Naive thymus-derived CD4-positive, alpha-beta T cell (primary cell): Measurements from ENCODE around the gene MTERF1. TPM values are rescaled to one million over a fixed set of nuclear protein-coding genes. Genes with fewer than 3 reads are reported as not detected.
"Not testable (repeated sequence)": the region's sequence is repeated elsewhere in the genome, so short reads cannot be mapped to it uniquely, and the experiment has no call there.

Experiments used
- ATAC-seq: fragments of 150-1000 bp; cut with Tn5 transposase; 2 replicates; pipeline ENCODE4 v1.10.0; 2021; ENCODE audit warnings: mild to moderate bottlenecking, moderate library complexity
- CTCF ChIA-PET: fragments of 350-600 bp; sonication (Branson Sonifier 250); formaldehyde crosslinking; loops from one replicate; lab custom pipeline; 2021; ENCODE audit warnings: antibody characterized with exemption; lab: Charles Lee
- POLR2A ChIA-PET: fragments of 350-600 bp; sonication (Branson Sonifier 250); formaldehyde crosslinking; loops from one replicate; lab custom pipeline; 2021; ENCODE audit warnings: antibody characterized with exemption, inconsistent platforms; lab: Charles Lee
- DNase-seq, 9 donors: peaks; one replicate each; pipeline versions ENCODE4 v3.0.0 to v3.0.0-alpha.2; 2020 to 2022; ENCODE audit warnings: mixed read lengths in 1 of 9
- H3K27ac ChIP-seq: one replicate; pipeline ENCODE4 v1.7.0; 2013; ENCODE audit warnings: mild to moderate bottlenecking, low read depth, low read length, moderate library complexity
- H3K27me3 ChIP-seq, 2 donors: one replicate each; pipeline ENCODE4 v1.7.0; 2013; ENCODE audit warnings: low read length in 2 of 2, mild to moderate bottlenecking in 2 of 2, moderate library complexity in 2 of 2; ENCODE audit not compliant: control insufficient read depth in 2 of 2, insufficient read depth in 2 of 2
- H3K36me3 ChIP-seq, 3 experiments: 1 replicate in 2 of 3; 2 replicates in 1 of 3; pipeline ENCODE4 v1.7.0; 2013; ENCODE audit warnings: low read length in 3 of 3, mild to moderate bottlenecking in 3 of 3, moderate library complexity in 1 of 3; ENCODE audit not compliant: insufficient read depth in 3 of 3, control insufficient read depth in 2 of 3
- H3K4me1 ChIP-seq, 2 donors: one replicate each; pipeline ENCODE4 v1.7.0; 2013; ENCODE audit warnings: low read length in 2 of 2, mild to moderate bottlenecking in 2 of 2, moderate library complexity in 1 of 2; ENCODE audit not compliant: control insufficient read depth in 2 of 2, insufficient read depth in 2 of 2
- H3K4me3 ChIP-seq: 2 replicates; pipeline ENCODE4 v1.7.0; 2013; ENCODE audit warnings: mild to moderate bottlenecking, low read length
- H3K9me3 ChIP-seq, 3 experiments: 1 replicate in 2 of 3; 2 replicates in 1 of 3; pipeline ENCODE4 v1.7.0; 2013; ENCODE audit warnings: low read length in 3 of 3; ENCODE audit not compliant: control insufficient read depth in 2 of 3
- H3K27ac Mint-ChIP-seq, 9 donors: one replicate each; pipeline ENCODE4 v1.8.0; 2020 to 2022; ENCODE audit warnings: mixed read lengths in 9 of 9, mild to moderate bottlenecking in 8 of 9, moderate library complexity in 5 of 9, inconsistent platforms in 2 of 9
- H3K27me3 Mint-ChIP-seq, 5 donors: one replicate each; pipeline ENCODE4 v1.8.0; 2021 to 2022; ENCODE audit warnings: mixed read lengths in 5 of 5, mild to moderate bottlenecking in 1 of 5
- H3K36me3 Mint-ChIP-seq, 5 donors: one replicate each; pipeline ENCODE4 v1.8.0; 2020 to 2022; ENCODE audit warnings: mixed read lengths in 5 of 5, mild to moderate bottlenecking in 3 of 5, inconsistent platforms in 1 of 5
- H3K4me1 Mint-ChIP-seq, 7 donors: one replicate each; pipeline ENCODE4 v1.8.0; 2020 to 2022; ENCODE audit warnings: mixed read lengths in 7 of 7, mild to moderate bottlenecking in 3 of 7, inconsistent platforms in 1 of 7
- H3K4me3 Mint-ChIP-seq, 10 donors: one replicate each; pipeline ENCODE4 v1.8.0; 2020 to 2022; ENCODE audit warnings: mild to moderate bottlenecking in 10 of 10, mixed read lengths in 10 of 10, moderate library complexity in 6 of 10, inconsistent platforms in 2 of 10
- H3K9me3 Mint-ChIP-seq, 11 donors: one replicate each; pipeline ENCODE4 v1.8.0; 2020 to 2022; ENCODE audit warnings: mixed read lengths in 11 of 11, mild to moderate bottlenecking in 4 of 11, inconsistent platforms in 1 of 11, moderate library complexity in 1 of 11
- intact Hi-C, 2 donors: fragments of 100-400 bp; cut with micrococcal nuclease; formaldehyde crosslinking; loops; one replicate each; pipeline ENCODE4 v1.15.1; 2023
- polyA plus RNA-seq, 2 donors: library from polyadenylated mRNA; unstranded; fragments of 300-500 nt; fragmentation: Illumina TruSeq; gene quantifications; one replicate each; pipeline ENCODE4 v1.2.3, GENCODE V29; 2021
- total RNA-seq, 6 experiments: library from RNA in 5 of 6; stranded (reverse) in 5 of 6; gene quantifications; 1 replicate in 5 of 6; 2 replicates in 1 of 6; pipeline ENCODE4 v1.2.3 and lab custom pipeline; 2021 to 2026

MTERF1 gene
- total and polyA plus RNA-seq, 7 experiments from 2014 or later = 9.6 to 32.7 (median 17.2) TPM

- ATAC-seq, H3K9me3 ChIP-seq: not testable (repeated sequence)
These were observed 8.0 kb upstream of the MTERF1 start for GRCh38 chr7:91888271-91889175.

GRCh38 chr7:91887336-91888213, 7.1 kb upstream of the MTERF1 start:
- H3K27me3 ChIP-seq, H3K4me1 ChIP-seq, H3K36me3 ChIP-seq, ATAC-seq, H3K36me3 Mint-ChIP-seq, CTCF ChIA-PET, H3K4me3 Mint-ChIP-seq, H3K27me3 Mint-ChIP-seq, H3K9me3 ChIP-seq, H3K4me3 ChIP-seq, H3K4me1 Mint-ChIP-seq, POLR2A ChIA-PET, H3K27ac ChIP-seq, DNase-seq, H3K27ac Mint-ChIP-seq: not testable (repeated sequence)
- intact Hi-C loops = loop anchor here in 1 of 2 donors (10.0 kb wide), 1 partner anchor 1227 kb away; the partner anchor contains the start of gene SAMD9
- peaks cover 0 to 12% (median 3%) of the 10 kb centered on the region in 11 donors for H3K9me3 Mint-ChIP-seq

More at GRCh38 chr7:91888271-91889175, 8.0 kb upstream of the MTERF1 start:
- H3K27me3 ChIP-seq, POLR2A ChIA-PET, H3K4me3 ChIP-seq, CTCF ChIA-PET, H3K36me3 ChIP-seq, H3K27ac ChIP-seq, H3K27ac Mint-ChIP-seq, H3K36me3 Mint-ChIP-seq, H3K4me1 ChIP-seq, DNase-seq, H3K4me1 Mint-ChIP-seq, H3K4me3 Mint-ChIP-seq: not testable (repeated sequence)
- intact Hi-C loops = loop anchor here in 1 of 2 donors (10.0 kb wide), 1 partner anchor 1226 kb away; the partner anchor contains the start of gene SAMD9
- H3K27me3 Mint-ChIP-seq = peaks cover 4 to 12% (median 5%) of the 10 kb centered on the region in 5 donors
- peaks cover 0 to 12% (median 3%) of the 10 kb centered on the region in 11 donors for H3K9me3 Mint-ChIP-seq

GRCh38 chr7:91883676-91884362, 3.3 kb upstream of the MTERF1 start:
- H3K27ac ChIP-seq = no peak overlapping the region
- Mint-ChIP-seq H3K4me3 (peak overlapping the region in 1 of 10 donors; percentile 10), H3K9me3 (peaks cover 0 to 8% (median 3%) of the 10 kb centered on the region in 11 donors), H3K36me3 (peaks cover 0 to 8% (median 6%) of the 10 kb centered on the region in 5 donors), H3K27me3 (peaks cover 0 to 9% (median 0%) of the 10 kb centered on the region in 5 donors), H3K27ac (no peak overlapping the region), H3K4me1 (peaks cover 12 to 27% (median 22%) of the 10 kb centered on the region in 7 donors)
- intact Hi-C loops = loop anchor here (2.0 to 10.0 kb wide), 5 partner anchors 29 to 1348 kb away; partner anchors contain the start of genes SAMD9 (in 1 of the 2) and VPS50 (in 1 of the 2)
- DNase-seq (no peak), ATAC-seq (no peak)
- H3K4me1 ChIP-seq = peaks cover 0 to 8% of the 10 kb centered on the region in 2 donors
- CTCF ChIA-PET = no interaction called here
- POLR2A ChIA-PET = no interaction called here
- H3K9me3 ChIP-seq = no peaks in the 10 kb centered on the region
- no peaks in the 10 kb centered on the region for H3K27me3 ChIP-seq
- no peak overlapping the region for H3K4me3 ChIP-seq
- peaks cover 0 to 4% (median 0%) of the 10 kb centered on the region in 3 experiments for H3K36me3 ChIP-seq

GRCh38 chr7:91880016-91880412, 488 bp downstream of the MTERF1 start:
- no peaks in the 10 kb centered on the region for H3K27me3 ChIP-seq
- Mint-ChIP-seq H3K36me3 (peaks cover 22 to 28% (median 25%) of the 10 kb centered on the region in 5 donors), H3K9me3 (peaks cover 0 to 5% (median 0%) of the 10 kb centered on the region in 11 donors), H3K27ac (peak overlapping the region; percentile 89 to 98 (median 96)), H3K27me3 (peaks cover 0 to 9% (median 0%) of the 10 kb centered on the region in 5 donors), H3K4me3 (peak overlapping the region; percentile 88 to 100 (median 98)), H3K4me1 (peaks cover 32 to 59% (median 45%) of the 10 kb centered on the region in 7 donors)
- ChIA-PET CTCF (interaction anchor here (0.8 to 1.6 kb wide), 7 partner anchors 10 to 799 kb away, joined by 3 to 4 read pairs (median 3); partner anchors contain the start of genes AKAP9 and GATAD1), POLR2A (interaction anchor here (0.7 to 2.5 kb wide), 7 partner anchors 12 to 1352 kb away, joined by 3 to 19 read pairs (median 4); partner anchors contain the start of genes AKAP9, ANKIB1, GATAD1 and KRIT1)
- peaks cover 0 to 4% (median 0%) of the 10 kb centered on the region in 3 experiments for H3K36me3 ChIP-seq
- H3K27ac ChIP-seq = peak overlapping the region; percentile 72
- H3K9me3 ChIP-seq = no peaks in the 10 kb centered on the region
- peak overlapping the region; percentile 84 for H3K4me3 ChIP-seq
- DNase-seq = no peak
- intact Hi-C loops = loop anchor here (1.0 to 10.0 kb wide), 21 partner anchors 50 to 1534 kb away; partner anchors contain the start of genes AKAP9 (in 2 of the 2), CYP51A1 (in 2 of the 2), FAM133B (in 2 of the 2) and GTPBP10 (in 2 of the 2)
- ATAC-seq = no peak
- peaks cover 0 to 8% of the 10 kb centered on the region in 2 donors for H3K4me1 ChIP-seq

- Mint-ChIP-seq H3K27ac (no peak overlapping the region), H3K4me1 (peaks cover 29 to 66% (median 50%) of the 10 kb centered on the region in 7 donors), H3K36me3 (peaks cover 23 to 45% (median 43%) of the 10 kb centered on the region in 5 donors), H3K4me3 (no peak overlapping the region), H3K9me3 (peaks cover 0 to 5% (median 0%) of the 10 kb centered on the region in 11 donors), H3K27me3 (no peaks in the 10 kb centered on the region)
- ATAC-seq (no peak), DNase-seq (no peak)
- Histone ChIP-seq H3K27me3 (no peaks in the 10 kb centered on the region), H3K4me1 (peaks cover 0 to 8% of the 10 kb centered on the region in 2 donors), H3K9me3 (no peaks in the 10 kb centered on the region), H3K4me3 (no peak overlapping the region), H3K27ac (no peak overlapping the region), H3K36me3 (peaks cover 0 to 15% (median 7%) of the 10 kb centered on the region in 3 experiments)
- POLR2A ChIA-PET = no interaction called here
- CTCF ChIA-PET = interaction anchor here (0.5 kb wide), 1 partner anchor 46 kb away, joined by 4 read pairs; no protein-coding TSS in a partner anchor
- intact Hi-C loops = no loop called here
These were observed 3.9 kb downstream of the MTERF1 start for GRCh38 chr7:91876391-91877133.
